Superior temporal gyrus (tissue), 1 donor: ENCODE measurements around the gene S100A6.
"Not testable (repeated sequence)": the region's sequence is repeated elsewhere in the genome, so short reads cannot be mapped to it uniquely, and the experiment has no call there.

Experiments
- DNase-seq: peaks from one replicate; pipeline ENCODE4 v3.0.0-alpha.2; 2016; ENCODE audit errors: extremely low spot score

Gene S100A6

GRCh38 chr1:153563991-153564390, 28.2 kb upstream of the S100A6 start:
- DNase-seq = no peak

GRCh38 chr1:153563483-153563901, 27.7 kb upstream of the S100A6 start:
- no peak for DNase-seq

GRCh38 chr1:153562021-153562420, 26.2 kb upstream of the S100A6 start:
- not testable (repeated sequence) for DNase-seq

- no peak for DNase-seq
These were observed 25.7 kb upstream of the S100A6 start for GRCh38 chr1:153561466-153561985.

GRCh38 chr1:153560771-153561465, 25.1 kb upstream of the S100A6 start:
- DNase-seq = no peak

- DNase-seq = no peak
These were observed 24.4 kb upstream of the S100A6 start for GRCh38 chr1:153560241-153560640.

GRCh38 chr1:153557877-153558276, 22.1 kb upstream of the S100A6 start:
- no peak for DNase-seq

- no peak for DNase-seq
These were observed 20.6 kb upstream of the S100A6 start for GRCh38 chr1:153556348-153556747.

- no peak for DNase-seq
These were observed 18.2 kb upstream of the S100A6 start for GRCh38 chr1:153553830-153554541.

- no peak for DNase-seq
These were observed 17.3 kb upstream of the S100A6 start for GRCh38 chr1:153553096-153553495.

GRCh38 chr1:153552335-153552734, 16.5 kb upstream of the S100A6 start:
- no peak for DNase-seq

- no peak for DNase-seq
These were observed 15.2 kb upstream of the S100A6 start for GRCh38 chr1:153550827-153551500.

- DNase-seq = no peak
These were observed 14.6 kb upstream of the S100A6 start for GRCh38 chr1:153550398-153550758.

- DNase-seq = no peak
These were observed 14.1 kb upstream of the S100A6 start for GRCh38 chr1:153549741-153550397.

- no peak for DNase-seq
These were observed 13.2 kb upstream of the S100A6 start, which contains the start of gene S100A3 for GRCh38 chr1:153548722-153549688. Gene S100A3, minus strand, starts transcription at chr1:153549258. Its CDS starts 773 bp downstream, at chr1:153548485.

- DNase-seq = no peak
These were observed 12.1 kb upstream of the S100A6 start for GRCh38 chr1:153547560-153548551.

- DNase-seq = no peak
These were observed 11.2 kb upstream of the S100A6 start for GRCh38 chr1:153546796-153547559.

GRCh38 chr1:153546371-153546770, 10.6 kb upstream of the S100A6 start:
- no peak for DNase-seq
